Stimulated activated CD4-positive, alpha-beta T cell treated with anti-CD3 and anti-CD28 coated beads, Interleukin-15, amount 100 ng/mL, for 1 hour (primary cell): ENCODE results near the gene RENBP.

Experiments used
- DNase-seq, 2 donors: peaks; one replicate each; pipeline ENCODE4 v3.0.0-alpha.2; 2020; ENCODE audit warnings: low read depth in 1 of 2, low spot score in 1 of 2

RENBP gene

DNA sequence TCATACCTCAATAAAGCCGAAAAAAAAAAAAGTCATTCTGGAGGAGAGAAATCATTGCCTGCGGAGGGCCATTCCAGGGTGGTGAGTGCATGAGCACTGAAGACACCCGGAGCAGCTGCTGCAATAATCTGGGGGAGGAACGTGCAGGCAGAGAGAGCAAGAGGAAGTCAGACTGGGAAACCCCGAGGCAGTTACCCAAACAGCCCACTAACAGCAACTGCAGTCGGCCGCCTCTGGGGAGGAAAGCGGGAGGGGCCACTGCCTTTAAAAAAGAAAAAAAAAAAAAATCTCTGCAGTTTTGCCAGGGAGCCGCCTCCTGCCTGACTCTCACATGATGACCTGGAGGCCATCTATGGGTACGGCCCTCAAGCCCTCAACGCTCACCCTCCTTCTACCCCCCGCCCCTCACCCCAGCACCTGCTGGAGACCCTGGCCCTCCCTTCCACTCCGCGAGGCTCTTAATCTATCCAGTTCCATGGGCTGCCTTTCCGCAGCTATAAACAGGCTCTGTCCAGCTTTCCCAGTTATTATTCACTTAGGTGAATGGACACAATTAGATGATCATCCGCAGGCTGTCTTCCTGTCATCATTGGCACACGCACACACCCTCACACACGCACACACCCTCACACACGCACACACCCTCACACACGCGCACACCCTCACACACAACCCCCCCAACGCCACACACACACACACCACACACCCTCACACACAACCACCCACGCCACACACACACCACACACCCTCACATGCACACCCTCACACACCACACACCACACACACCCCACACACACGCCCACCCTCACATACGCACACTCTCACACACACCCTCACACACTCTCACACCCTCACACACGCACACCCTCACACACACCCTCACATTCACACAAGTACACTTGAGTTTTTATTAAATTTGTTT, 43.4 kb downstream of the RENBP start:
- no peak for DNase-seq

GRCh38 chrX:153897899-153898298, 46.5 kb downstream of the RENBP start:
- no peak for DNase-seq

DNA sequence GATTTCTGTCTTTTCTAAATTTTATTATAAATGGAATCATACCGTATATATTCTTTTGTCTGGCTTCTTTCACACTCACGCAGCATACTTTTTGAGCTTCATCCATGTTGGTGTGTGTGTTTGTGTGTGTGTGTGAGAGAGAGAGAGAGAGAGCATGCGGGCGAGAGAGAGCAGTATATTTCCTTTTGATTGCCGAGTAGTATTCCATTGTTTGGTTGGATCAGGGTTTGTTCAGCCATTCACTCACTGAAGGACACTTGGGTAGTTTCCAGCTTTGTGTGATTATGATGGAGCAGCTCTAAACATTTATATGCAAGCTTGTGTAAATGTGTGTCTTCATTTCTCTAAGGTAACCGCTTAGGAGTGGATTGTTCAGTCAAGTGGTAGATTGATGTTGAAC, 55.3 kb downstream of the RENBP start:
- no peak for DNase-seq

- no peak for DNase-seq
These were observed 56.1 kb downstream of the RENBP start for GRCh38 chrX:153888344-153888743.

DNA sequence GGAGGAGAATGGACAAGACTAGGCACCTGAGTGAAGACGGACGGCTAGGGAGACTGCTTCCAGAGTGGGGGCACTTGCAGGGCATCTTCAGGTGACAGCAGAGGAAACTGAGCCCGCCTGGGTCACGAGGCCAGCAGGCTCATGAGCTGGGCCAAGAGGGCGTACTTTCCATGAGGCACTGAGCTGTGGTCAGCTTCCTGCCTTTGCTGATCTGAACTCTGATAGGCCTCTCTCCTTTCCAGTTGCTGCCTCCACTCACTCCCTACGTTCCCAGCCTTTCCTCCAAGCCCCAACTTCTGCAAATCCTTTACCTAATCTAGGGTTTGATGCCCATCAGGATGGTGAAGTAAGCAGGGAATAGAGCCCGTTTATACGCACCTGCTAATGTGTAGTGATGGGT, 57.1 kb downstream of the RENBP start:
- DNase-seq = no peak

DNA sequence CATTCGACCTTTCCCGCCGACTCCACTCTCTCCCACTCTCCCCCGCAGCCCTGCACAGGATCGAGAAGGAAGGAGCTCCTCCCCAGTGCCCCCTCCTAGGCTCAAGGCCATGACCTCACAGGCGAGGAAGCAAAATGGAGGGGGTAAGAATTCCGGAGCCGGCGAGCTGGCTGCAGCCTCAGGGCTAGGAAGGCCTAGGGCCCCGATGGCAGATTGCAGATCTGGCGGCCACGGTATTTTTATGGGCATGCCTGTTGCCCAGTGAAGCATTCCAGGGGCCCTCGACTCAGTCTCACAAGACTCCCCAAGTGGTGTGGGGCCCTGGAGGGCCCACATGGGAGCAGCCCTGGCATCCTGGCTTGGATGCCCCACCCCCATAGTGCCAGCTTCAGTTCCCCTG, 57.5 kb downstream of the RENBP start:
- DNase-seq = no peak

DNA sequence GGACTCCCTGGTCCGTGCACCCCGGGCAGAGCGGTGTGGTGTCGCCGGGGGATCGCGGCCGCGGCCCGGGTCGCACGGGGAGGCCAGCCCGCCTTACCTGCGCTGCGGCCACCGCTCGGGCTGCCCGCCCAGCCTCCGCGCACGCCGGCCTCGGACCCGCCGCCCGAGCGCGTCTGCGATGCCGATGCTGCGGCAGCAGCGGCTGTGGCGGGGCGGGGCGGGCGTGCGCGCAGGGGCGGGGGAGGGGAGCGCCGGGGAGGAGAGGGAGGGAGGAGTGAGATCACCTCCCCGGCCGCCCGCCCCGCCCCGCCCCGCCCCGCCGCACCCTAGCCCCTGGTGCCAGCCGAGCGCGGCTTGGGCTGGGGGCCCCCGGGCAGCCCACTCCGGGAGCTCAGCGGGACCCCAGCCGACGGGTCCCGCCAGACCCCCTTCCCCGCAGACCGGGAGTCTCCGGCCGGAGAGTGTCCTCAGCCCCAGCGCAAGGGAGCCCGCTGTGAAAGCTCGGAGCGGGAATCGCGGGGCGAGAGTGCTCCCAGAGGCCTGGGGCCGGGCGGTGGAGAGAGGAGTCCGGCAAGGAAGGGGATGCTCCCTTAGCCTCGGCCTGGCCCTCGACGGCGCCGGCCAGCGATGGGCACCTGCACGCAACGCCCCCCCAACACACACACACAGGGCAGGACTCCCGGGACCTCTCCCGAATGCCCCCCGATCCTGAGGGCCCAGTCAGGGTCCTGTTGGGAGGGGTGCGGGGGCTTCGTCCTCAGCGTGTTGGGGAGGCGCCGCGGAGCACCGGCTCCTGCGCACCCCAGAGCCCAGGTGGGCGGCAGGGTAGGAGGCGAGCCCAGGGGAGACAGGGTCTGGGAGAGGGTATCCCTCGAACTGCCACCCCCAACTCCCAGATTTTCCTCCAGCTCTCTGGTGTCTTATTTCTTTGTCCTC, 58.2 kb downstream of the RENBP start, which contains the start of gene L1CAM:
Gene L1CAM (minus strand): TSS at position 206 of the 936 bp plus-strand sequence. CDS start 10,337 bp downstream, outside the sequence.
- peak in 1 of 2 donors; percentile 19 for DNase-seq
